ENCODE results near the gene DHDH.

- no peak for TF ChIP-seq CTCF (conservative IDR thresholded peaks at IDR 0.05 in 1 of 2, IDR thresholded peaks at IDR 0.05 in 1 of 2; ENCODE audit: extremely low read depth in 1 of 2, insufficient read depth in 1 of 2, low read depth in 1 of 2, low read length in 2 of 2)
- TF ChIP-seq EZH2 (IDR thresholded peaks at IDR 0.05; ENCODE audit: borderline replicate concordance, low read length): no peak
These were observed 21.9 kb downstream of the DHDH start for GRCh38 chr19:48955308-48955958.

Data from mammary epithelial cell (primary cell).